GM18498 (cell line): Measurements from ENCODE around the gene TNFRSF1A.

Experiments used
- ATAC-seq: cut with Tn5 transposase; IDR thresholded peaks from one replicate; pipeline ENCODE4 v1.9.1; 2021; ENCODE audit warnings: mild to moderate bottlenecking, moderate library complexity; ENCODE audit not compliant: unreplicated experiment

The TNFRSF1A gene

GRCh38 chr12:6280672-6281071, 61.2 kb downstream of the TNFRSF1A start:
- no peak for ATAC-seq

- ATAC-seq, result no peak
Observed at GRCh38 chr12:6280053-6280469, 61.8 kb downstream of the TNFRSF1A start.

GRCh38 chr12:6279631-6280030, 62.2 kb downstream of the TNFRSF1A start:
- no peak for ATAC-seq

- no peak for ATAC-seq
Observed at GRCh38 chr12:6279256-6279628, 62.6 kb downstream of the TNFRSF1A start.
